Measurements from ENCODE around the gene CAPZB. TPM values are rescaled to one million over a fixed set of nuclear protein-coding genes. Genes with fewer than 3 reads are reported as not detected.

CAPZB gene
- total and polyA plus RNA-seq, 11 donors, result 77.8 to 348 (median 237) TPM

DNA sequence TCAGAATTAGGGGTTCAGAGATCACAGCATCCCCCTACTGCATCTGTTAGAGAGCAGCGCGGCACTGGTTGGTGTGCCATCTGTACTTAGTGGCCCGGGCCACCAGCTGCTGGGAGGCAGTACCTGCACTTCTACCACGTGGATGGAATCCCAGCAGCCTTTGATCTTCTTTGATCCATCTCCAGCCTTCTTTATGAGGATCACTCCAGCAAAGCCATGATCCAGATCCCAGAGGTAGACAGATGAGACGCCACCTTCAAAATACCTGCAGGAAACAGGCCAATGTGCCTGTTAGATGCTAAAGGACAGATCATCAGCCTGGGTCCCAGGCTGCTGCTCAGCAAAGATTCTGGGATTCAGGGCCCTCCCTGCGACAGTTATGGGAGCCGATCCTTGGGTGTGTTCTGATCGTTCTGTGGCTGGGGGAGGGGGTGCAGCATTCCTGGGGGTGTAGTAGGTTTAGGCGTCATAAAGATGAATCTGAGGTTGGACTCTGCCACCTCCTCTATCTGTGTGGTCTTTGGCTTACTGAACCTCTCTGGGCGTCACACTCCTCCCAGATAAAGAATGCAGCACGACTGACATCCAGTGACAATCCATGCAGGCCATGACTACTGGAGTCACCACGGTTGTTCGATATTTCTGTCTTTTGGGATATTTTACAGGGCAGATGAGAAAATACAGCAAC lies 127.9 kb downstream of the CAPZB start:
- peaks cover 0 to 20% (median 8%) of the 10 kb centered on the region in 12 donors for H3K4me1 ChIP-seq

DNA sequence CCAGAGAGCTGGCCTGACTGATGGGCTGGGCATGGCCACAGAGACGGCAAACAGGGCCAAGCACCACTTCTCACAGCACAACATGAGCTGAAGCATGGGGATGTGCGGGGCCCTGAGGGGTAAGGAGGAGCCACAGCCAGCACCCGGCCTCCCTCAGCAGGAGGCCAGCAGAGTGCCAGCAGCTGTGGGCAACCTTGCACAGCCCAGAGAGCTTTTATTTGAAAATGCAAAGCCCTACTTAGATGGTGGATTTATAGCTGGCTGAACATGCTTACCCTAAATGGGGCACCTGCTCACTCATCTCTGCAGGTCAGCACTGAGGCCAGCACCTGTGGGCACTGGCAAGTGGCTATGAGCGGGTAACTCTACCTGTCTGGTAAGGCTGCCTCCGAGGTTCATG lies 129.1 kb downstream of the CAPZB start:
- Histone ChIP-seq H3K9me3 (no peaks in the 10 kb centered on the region), H3K27ac (no peak overlapping the region), H3K36me3 (peaks cover 0 to 80% (median 64%) of the 10 kb centered on the region in 9 donors), H3K4me1 (peaks cover 0 to 18% (median 8%) of the 10 kb centered on the region in 12 donors), H3K27me3 (no peaks in the 10 kb centered on the region), H3K4me3 (no peak overlapping the region)
- ATAC-seq (no peak), DNase-seq (no peak)
- WGBS, 4 donors, result 84 to 100% (median 90%) methylated on average over 4 to 5 of the region's 5 CpGs
- TF ChIP-seq, protein P1, sequence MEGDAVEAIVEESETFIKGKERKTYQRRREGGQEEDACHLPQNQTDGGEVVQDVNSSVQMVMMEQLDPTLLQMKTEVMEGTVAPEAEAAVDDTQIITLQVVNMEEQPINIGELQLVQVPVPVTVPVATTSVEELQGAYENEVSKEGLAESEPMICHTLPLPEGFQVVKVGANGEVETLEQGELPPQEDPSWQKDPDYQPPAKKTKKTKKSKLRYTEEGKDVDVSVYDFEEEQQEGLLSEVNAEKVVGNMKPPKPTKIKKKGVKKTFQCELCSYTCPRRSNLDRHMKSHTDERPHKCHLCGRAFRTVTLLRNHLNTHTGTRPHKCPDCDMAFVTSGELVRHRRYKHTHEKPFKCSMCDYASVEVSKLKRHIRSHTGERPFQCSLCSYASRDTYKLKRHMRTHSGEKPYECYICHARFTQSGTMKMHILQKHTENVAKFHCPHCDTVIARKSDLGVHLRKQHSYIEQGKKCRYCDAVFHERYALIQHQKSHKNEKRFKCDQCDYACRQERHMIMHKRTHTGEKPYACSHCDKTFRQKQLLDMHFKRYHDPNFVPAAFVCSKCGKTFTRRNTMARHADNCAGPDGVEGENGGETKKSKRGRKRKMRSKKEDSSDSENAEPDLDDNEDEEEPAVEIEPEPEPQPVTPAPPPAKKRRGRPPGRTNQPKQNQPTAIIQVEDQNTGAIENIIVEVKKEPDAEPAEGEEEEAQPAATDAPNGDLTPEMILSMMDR (IDR thresholded peaks at IDR 0.05), result no peak
- TF ChIP-seq POLR2A (IDR thresholded peaks at IDR 0.05), result no peak
- intact Hi-C loops (cut with DNase I), result no loop called here

More for the DNA sequence above, 127.9 kb downstream of the CAPZB start:
- TF ChIP-seq, protein P1 (IDR thresholded peaks at IDR 0.05), result no peak
- no peak for TF ChIP-seq POLR2A (IDR thresholded peaks at IDR 0.05)
- Histone ChIP-seq H3K36me3 (peaks cover 0 to 72% (median 52%) of the 10 kb centered on the region in 9 donors), H3K27ac (no peak overlapping the region), H3K27me3 (no peaks in the 10 kb centered on the region), H3K9me3 (no peaks in the 10 kb centered on the region), H3K4me3 (no peak overlapping the region)
- ATAC-seq (no peak), DNase-seq (no peak)
- intact Hi-C loops (cut with DNase I), result no loop called here
- WGBS, 4 donors, result 90 to 92% (median 91%) methylated on average over 12 to 13 of the region's 13 CpGs

DNA sequence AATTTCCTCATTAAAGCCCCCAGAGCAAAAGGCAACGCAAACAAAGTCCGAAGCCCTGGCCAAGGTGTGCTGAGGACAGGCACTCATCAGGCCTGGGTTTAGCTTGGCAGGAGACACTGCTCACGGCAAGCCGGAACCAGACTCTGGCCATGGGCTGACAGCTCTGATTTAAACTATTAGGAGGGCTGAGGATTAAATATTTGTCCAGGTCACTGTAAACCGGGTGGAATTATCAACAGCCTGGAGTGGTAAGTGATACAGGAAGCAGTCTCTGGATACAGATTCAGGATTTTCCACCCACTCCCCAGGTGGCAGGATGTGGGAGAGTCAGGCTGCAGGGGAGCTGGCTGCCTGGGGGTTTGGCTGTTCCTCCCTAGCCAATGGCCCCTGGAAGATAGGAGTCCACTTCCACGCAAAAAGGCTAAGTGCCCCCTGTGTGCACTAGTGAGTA lies 130.8 kb downstream of the CAPZB start:
- Histone ChIP-seq H3K27me3 (no peaks in the 10 kb centered on the region), H3K27ac (no peak overlapping the region), H3K4me3 (no peak overlapping the region), H3K9me3 (no peaks in the 10 kb centered on the region), H3K4me1 (peaks cover 0 to 4% (median 0%) of the 10 kb centered on the region in 12 donors), H3K36me3 (peaks cover 0 to 89% (median 76%) of the 10 kb centered on the region in 9 donors)
- no peak for DNase-seq
- TF ChIP-seq, protein P1 (IDR thresholded peaks at IDR 0.05), result no peak
- no peak for TF ChIP-seq POLR2A (IDR thresholded peaks at IDR 0.05)
- ATAC-seq, result no peak
- intact Hi-C loops (cut with DNase I), result no loop called here
- 47 to 65% (median 55%) methylated on average over 6 of the region's 6 CpGs for WGBS, 4 donors

DNA sequence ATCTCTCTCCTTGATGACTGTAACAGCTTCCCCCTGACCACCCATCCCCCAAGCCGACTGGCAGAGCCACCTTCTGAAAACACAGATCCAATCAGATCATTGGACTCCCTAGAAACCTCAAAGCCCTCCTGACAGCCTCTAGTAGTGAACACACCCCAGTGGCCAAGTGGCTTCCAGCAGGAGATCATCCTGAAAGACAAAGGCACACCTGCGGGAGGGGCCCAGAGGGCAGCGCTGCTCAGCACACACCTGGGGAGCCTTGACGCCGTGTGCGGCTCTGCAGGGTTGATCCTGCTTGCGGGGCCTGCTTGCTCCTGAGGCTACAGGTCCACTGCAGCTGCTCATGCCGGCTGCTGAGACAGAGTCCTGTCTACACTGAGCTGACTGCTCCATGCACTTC lies 131.7 kb downstream of the CAPZB start:
- intact Hi-C loops (cut with DNase I), result no loop called here
- H3K27ac ChIP-seq, result peak overlapping the region in 1 of 12 donors; percentile 55
- ATAC-seq, result no peak
- TF ChIP-seq POLR2A (IDR thresholded peaks at IDR 0.05), result no peak
- TF ChIP-seq, protein P1 (IDR thresholded peaks at IDR 0.05), result no peak
- peaks cover 0 to 4% (median 0%) of the 10 kb centered on the region in 12 donors for H3K4me1 ChIP-seq
- peaks cover 0 to 91% (median 83%) of the 10 kb centered on the region in 9 donors for H3K36me3 ChIP-seq
- no peak for DNase-seq
- H3K9me3 ChIP-seq, result no peaks in the 10 kb centered on the region
- no peak overlapping the region for H3K4me3 ChIP-seq
- no peaks in the 10 kb centered on the region for H3K27me3 ChIP-seq
- 77 to 92% (median 81%) methylated on average over 6 to 8 of the region's 8 CpGs for WGBS, 4 donors
